ENCODE data around the gene SOX15. TPM values are rescaled to one million over a fixed set of nuclear protein-coding genes. Genes with fewer than 3 reads are reported as not detected.
A peak's percentile ranks its signal among the peaks of the same experiment; 100 is the strongest.

The SOX15 gene
- total and polyA plus RNA-seq, 2 of the 4 experiments (the other 2 are of a cell fraction), result 0.18 to 0.62 TPM

DNA sequence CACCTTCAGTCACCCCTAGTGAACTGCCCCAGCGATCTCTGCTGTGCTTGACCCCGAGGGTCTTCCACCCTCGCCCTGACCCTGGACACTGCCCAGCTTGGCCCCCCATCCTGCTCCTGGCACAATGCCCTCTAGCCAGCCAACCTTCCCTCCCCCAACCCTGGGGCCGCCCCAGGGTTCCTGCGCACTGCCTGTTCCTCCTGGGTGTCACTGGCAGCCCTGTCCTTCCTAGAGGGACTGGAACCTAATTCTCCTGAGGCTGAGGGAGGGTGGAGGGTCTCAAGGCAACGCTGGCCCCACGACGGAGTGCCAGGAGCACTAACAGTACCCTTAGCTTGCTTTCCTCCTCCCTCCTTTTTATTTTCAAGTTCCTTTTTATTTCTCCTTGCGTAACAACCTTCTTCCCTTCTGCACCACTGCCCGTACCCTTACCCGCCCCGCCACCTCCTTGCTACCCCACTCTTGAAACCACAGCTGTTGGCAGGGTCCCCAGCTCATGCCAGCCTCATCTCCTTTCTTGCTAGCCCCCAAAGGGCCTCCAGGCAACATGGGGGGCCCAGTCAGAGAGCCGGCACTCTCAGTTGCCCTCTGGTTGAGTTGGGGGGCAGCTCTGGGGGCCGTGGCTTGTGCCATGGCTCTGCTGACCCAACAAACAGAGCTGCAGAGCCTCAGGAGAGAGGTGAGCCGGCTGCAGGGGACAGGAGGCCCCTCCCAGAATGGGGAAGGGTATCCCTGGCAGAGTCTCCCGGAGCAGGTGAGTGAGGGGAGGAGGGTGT lies 31.2 kb downstream of the SOX15 start, which contains the start of gene TNFSF13:
Gene TNFSF13 (plus strand): TSS at position 207 of the 776 bp plus-strand sequence. CDS start 290 bp downstream, at position 497.
- H4K91ac ChIP-seq (ENCODE audit: insufficient read depth, low read depth, low read length), result 0 out of 2 replicates have a peak within 1 kb of the TSS, but pooled peaks have one; percentile 21
- no peak within 1 kb of the TSS for H3K56ac ChIP-seq (ENCODE audit: extremely low read depth, insufficient read depth, low read length)
- peak within 1 kb of the TSS; percentile 72 for H4K5ac ChIP-seq (ENCODE audit: low read depth, low read length)
- no peak within 1 kb of the TSS for H2BK20ac ChIP-seq (ENCODE audit: low read depth, low read length)
- no peak within 1 kb of the TSS for H2BK5ac ChIP-seq (ENCODE audit: low read depth, low read length, poor library complexity, severe bottlenecking)
- H3K9me1 ChIP-seq (ENCODE audit: insufficient read depth, low read length), result no peaks in the 10 kb centered on the region
- H3K27ac ChIP-seq (ENCODE audit: insufficient read depth, low read length), result peak within 1 kb of the TSS; percentile 3; the same call in 1 of the 2 replicates
- H3K4me3 ChIP-seq (ENCODE audit: insufficient read depth, low read depth, low read length), result no peak within 1 kb of the TSS
- H3K14ac ChIP-seq (replicated peaks; ENCODE audit: low read depth, low read length), result no peak within 1 kb of the TSS; the same call in 1 of the 2 replicates
- no peaks in the 10 kb centered on the region for H3K27me3 ChIP-seq (ENCODE audit: control insufficient read depth, insufficient read depth, low read length)
- 37% methylated on average over 5 of the region's 16 CpGs; no CpG with 5 or more reads in 1 of the 2 experiments for whole genome bisulfite sequencing, 2 experiments (ENCODE audit: extremely low coverage in 2 of 2, insufficient read length in 1 of 2)
- H3K79me1 ChIP-seq (ENCODE audit: low read depth in 1 of 2, low read length in 2 of 2), result peaks cover 5 to 11% of the 10 kb centered on the region in 2 experiments; a peak in 3 of 4 replicates
- ATAC-seq (ENCODE audit: low read depth) (no peak), DNase-seq (no peak)
- H4K20me1 ChIP-seq (ENCODE audit: insufficient read depth, low read length), result no peaks in the 10 kb centered on the region
- peak within 1 kb of the TSS; percentile 92 for H2AFZ ChIP-seq (replicated peaks; ENCODE audit: low read length, poor library complexity)
- peak within 1 kb of the TSS; percentile 75 for H2AK9ac ChIP-seq (replicated peaks; ENCODE audit: low read depth, low read length, poor library complexity)
- no TSS peak for BruUV-seq (replicated peaks)
- no peaks in the 10 kb centered on the region for H3K9me3 ChIP-seq (ENCODE audit: control insufficient read depth, insufficient read depth, low read length)
- H3K9ac ChIP-seq (ENCODE audit: low read depth, low read length), result peak within 1 kb of the TSS; percentile 24; the same call in 1 of the 2 replicates
- H2BK120ac ChIP-seq (ENCODE audit: low read depth, low read length), result no peak within 1 kb of the TSS; the same call in 1 of the 2 replicates
- no peak within 1 kb of the TSS for H3K4me2 ChIP-seq (ENCODE audit: low read depth, low read length)
- no peak within 1 kb of the TSS for H2BK15ac ChIP-seq (ENCODE audit: low read depth, low read length)
- dilution Hi-C loops (cut with HindIII; ENCODE audit: low sequenced_read_pairs, unreplicated experiment), result no loop called here
- peaks cover 3% of the 10 kb centered on the region for H3K36me3 ChIP-seq (ENCODE audit: control insufficient read depth, insufficient read depth, low read length)
- H3K4me1 ChIP-seq (ENCODE audit: control insufficient read depth, insufficient read depth, low read length), result peaks cover 9% of the 10 kb centered on the region
- no peak within 1 kb of the TSS for H3K18ac ChIP-seq (ENCODE audit: low read depth, low read length)
- H2AK5ac ChIP-seq (ENCODE audit: low read depth, low read length), result peak within 1 kb of the TSS; percentile 58
- H3K23ac ChIP-seq (ENCODE audit: low read depth, low read length), result peak within 1 kb of the TSS; percentile 16; the same call in 1 of the 2 replicates
- ChIA-PET POLR2A (ENCODE audit: unreplicated experiment) (interaction anchor here (0.6 kb wide), 1 partner anchor 8 kb away, joined by 5 read pairs; no protein-coding TSS in a partner anchor), CTCF (no interaction called here)
- peak within 1 kb of the TSS; percentile 52 to 88; a peak in 3 of 4 replicates for H4K8ac ChIP-seq (ENCODE audit: low read depth in 2 of 2, low read length in 2 of 2)
- H3K4ac ChIP-seq (ENCODE audit: low read depth, low read length), result peak within 1 kb of the TSS; percentile 56
- in situ Hi-C loops (cut with MboI; ENCODE audit: low sequenced_read_pairs), result loop anchor here (10.0 kb wide), 1 partner anchor 204 kb away; the partner anchor contains the start of genes KCTD11 and TMEM95
- intact Hi-C loops (cut with micrococcal nuclease), result no loop called here
- TF ChIP-seq, protein P1, sequence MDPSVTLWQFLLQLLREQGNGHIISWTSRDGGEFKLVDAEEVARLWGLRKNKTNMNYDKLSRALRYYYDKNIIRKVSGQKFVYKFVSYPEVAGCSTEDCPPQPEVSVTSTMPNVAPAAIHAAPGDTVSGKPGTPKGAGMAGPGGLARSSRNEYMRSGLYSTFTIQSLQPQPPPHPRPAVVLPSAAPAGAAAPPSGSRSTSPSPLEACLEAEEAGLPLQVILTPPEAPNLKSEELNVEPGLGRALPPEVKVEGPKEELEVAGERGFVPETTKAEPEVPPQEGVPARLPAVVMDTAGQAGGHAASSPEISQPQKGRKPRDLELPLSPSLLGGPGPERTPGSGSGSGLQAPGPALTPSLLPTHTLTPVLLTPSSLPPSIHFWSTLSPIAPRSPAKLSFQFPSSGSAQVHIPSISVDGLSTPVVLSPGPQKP (IDR thresholded peaks at IDR 0.05; ENCODE audit: borderline replicate concordance, low read depth, low read length), result no peak
- TF ChIP-seq MXI1 (IDR thresholded peaks at IDR 0.05; ENCODE audit: borderline replicate concordance, low read depth, low read length) (no peak), BHLHE40 (IDR thresholded peaks at IDR 0.05; ENCODE audit: low read depth, low read length) (no peak), CEBPB (IDR thresholded peaks at IDR 0.05; ENCODE audit: low read depth, low read length) (no peak), POLR2A (IDR thresholded peaks at IDR 0.05; ENCODE audit: low read depth, low read length) (no peak), MAFK (IDR thresholded peaks at IDR 0.05; ENCODE audit: low read depth, low read length) (no peak), CHD1 (IDR thresholded peaks at IDR 0.05; ENCODE audit: low read depth, low read length) (no peak), MAZ (IDR thresholded peaks at IDR 0.05; ENCODE audit: borderline replicate concordance, low read depth, low read length) (no peak), SMC3 (IDR thresholded peaks at IDR 0.05; ENCODE audit: low read depth, low read length) (no peak), FOS (IDR thresholded peaks at IDR 0.05; ENCODE audit: low read depth, low read length) (no peak), RCOR1 (IDR thresholded peaks at IDR 0.05; ENCODE audit: insufficient replicate concordance, low read length) (no peak), NFE2L2 (IDR thresholded peaks at IDR 0.05; ENCODE audit: low read depth, low read length) (no peak)
- TF ChIP-seq, protein P2, sequence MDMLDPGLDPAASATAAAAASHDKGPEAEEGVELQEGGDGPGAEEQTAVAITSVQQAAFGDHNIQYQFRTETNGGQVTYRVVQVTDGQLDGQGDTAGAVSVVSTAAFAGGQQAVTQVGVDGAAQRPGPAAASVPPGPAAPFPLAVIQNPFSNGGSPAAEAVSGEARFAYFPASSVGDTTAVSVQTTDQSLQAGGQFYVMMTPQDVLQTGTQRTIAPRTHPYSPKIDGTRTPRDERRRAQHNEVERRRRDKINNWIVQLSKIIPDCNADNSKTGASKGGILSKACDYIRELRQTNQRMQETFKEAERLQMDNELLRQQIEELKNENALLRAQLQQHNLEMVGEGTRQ (IDR thresholded peaks at IDR 0.05; ENCODE audit: low read depth, low read length), result no peak
- TF ChIP-seq, protein P3, sequence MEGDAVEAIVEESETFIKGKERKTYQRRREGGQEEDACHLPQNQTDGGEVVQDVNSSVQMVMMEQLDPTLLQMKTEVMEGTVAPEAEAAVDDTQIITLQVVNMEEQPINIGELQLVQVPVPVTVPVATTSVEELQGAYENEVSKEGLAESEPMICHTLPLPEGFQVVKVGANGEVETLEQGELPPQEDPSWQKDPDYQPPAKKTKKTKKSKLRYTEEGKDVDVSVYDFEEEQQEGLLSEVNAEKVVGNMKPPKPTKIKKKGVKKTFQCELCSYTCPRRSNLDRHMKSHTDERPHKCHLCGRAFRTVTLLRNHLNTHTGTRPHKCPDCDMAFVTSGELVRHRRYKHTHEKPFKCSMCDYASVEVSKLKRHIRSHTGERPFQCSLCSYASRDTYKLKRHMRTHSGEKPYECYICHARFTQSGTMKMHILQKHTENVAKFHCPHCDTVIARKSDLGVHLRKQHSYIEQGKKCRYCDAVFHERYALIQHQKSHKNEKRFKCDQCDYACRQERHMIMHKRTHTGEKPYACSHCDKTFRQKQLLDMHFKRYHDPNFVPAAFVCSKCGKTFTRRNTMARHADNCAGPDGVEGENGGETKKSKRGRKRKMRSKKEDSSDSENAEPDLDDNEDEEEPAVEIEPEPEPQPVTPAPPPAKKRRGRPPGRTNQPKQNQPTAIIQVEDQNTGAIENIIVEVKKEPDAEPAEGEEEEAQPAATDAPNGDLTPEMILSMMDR (conservative IDR thresholded peaks at IDR 0.05; ENCODE audit: low read depth, low read length), result no peak
